Measurements from ENCODE around the gene PROSER2.

Gene PROSER2

DNA sequence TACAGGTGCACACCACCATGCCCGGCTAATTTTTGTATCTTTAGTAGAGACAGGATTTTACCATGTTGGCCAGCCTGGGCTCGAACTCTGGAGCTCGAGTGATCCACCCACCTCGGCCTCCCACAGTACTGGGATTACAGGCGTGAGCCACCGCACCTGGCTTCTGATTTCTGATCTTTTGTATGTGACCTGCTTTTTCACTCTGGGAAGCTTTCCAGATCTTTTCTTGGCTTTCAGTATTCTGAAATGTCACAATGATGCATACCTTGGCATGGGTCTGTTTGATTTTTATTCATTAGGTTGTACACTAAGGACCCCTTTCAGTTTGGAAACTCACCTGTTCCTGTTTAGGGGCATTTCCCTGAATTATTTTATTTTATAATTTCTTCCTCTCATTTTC, 41.6 kb downstream of the PROSER2 start:
- Histone ChIP-seq H3K27me3 (ENCODE audit: control insufficient read depth, low read length) (no peaks in the 10 kb centered on the region), H3K27ac (ENCODE audit: low read depth, low read length) (no peak overlapping the region)
- TF ChIP-seq EZH2phosphoT487 (IDR thresholded peaks at IDR 0.05; ENCODE audit: borderline replicate concordance, low read length) = no peak

GRCh38 chr10:11865561-11865960, 42.4 kb downstream of the PROSER2 start:
- TF ChIP-seq EZH2phosphoT487 (IDR thresholded peaks at IDR 0.05; ENCODE audit: borderline replicate concordance, low read length) = no peak
- TF ChIP-seq, protein P1, sequence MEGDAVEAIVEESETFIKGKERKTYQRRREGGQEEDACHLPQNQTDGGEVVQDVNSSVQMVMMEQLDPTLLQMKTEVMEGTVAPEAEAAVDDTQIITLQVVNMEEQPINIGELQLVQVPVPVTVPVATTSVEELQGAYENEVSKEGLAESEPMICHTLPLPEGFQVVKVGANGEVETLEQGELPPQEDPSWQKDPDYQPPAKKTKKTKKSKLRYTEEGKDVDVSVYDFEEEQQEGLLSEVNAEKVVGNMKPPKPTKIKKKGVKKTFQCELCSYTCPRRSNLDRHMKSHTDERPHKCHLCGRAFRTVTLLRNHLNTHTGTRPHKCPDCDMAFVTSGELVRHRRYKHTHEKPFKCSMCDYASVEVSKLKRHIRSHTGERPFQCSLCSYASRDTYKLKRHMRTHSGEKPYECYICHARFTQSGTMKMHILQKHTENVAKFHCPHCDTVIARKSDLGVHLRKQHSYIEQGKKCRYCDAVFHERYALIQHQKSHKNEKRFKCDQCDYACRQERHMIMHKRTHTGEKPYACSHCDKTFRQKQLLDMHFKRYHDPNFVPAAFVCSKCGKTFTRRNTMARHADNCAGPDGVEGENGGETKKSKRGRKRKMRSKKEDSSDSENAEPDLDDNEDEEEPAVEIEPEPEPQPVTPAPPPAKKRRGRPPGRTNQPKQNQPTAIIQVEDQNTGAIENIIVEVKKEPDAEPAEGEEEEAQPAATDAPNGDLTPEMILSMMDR (IDR thresholded peaks at IDR 0.05; ENCODE audit: low read depth, low read length, poor library complexity, severe bottlenecking) = no peak
- Histone ChIP-seq H3K4me2 (ENCODE audit: low read length) (no peak overlapping the region), H3K9me3 (ENCODE audit: control insufficient read depth, insufficient read depth, low read length) (no peaks in the 10 kb centered on the region), H3K27ac (ENCODE audit: low read depth, low read length) (no peak overlapping the region), H4K20me1 (ENCODE audit: control insufficient read depth, insufficient read depth, low read depth, low read length) (no peaks in the 10 kb centered on the region), H3K36me3 (ENCODE audit: control insufficient read depth, low read length) (no peaks in the 10 kb centered on the region), H3F3A (ENCODE audit: control insufficient read depth, insufficient read depth) (no peaks in the 10 kb centered on the region), H3K4me3 (ENCODE audit: low read length) (no peak overlapping the region), H3K27me3 (ENCODE audit: control insufficient read depth, low read length) (no peaks in the 10 kb centered on the region), H3K4me1 (ENCODE audit: control insufficient read depth, low read length) (peaks cover 12% of the 10 kb centered on the region), H3K79me2 (ENCODE audit: control insufficient read depth, low read length) (no peaks in the 10 kb centered on the region), H3K9me2 (replicated peaks; ENCODE audit: control insufficient read depth, low read length) (no peaks in the 10 kb centered on the region)

More for the DNA sequence above, 41.6 kb downstream of the PROSER2 start:
- H3K4me2 ChIP-seq (ENCODE audit: low read length) = no peak overlapping the region
- no peak overlapping the region for H3K4me3 ChIP-seq (ENCODE audit: low read length)
- H3K9me3 ChIP-seq (ENCODE audit: control insufficient read depth, insufficient read depth, low read length) = no peaks in the 10 kb centered on the region
- no peaks in the 10 kb centered on the region for H4K20me1 ChIP-seq (ENCODE audit: control insufficient read depth, insufficient read depth, low read depth, low read length)
- no peaks in the 10 kb centered on the region for H3K36me3 ChIP-seq (ENCODE audit: control insufficient read depth, low read length)
- no peaks in the 10 kb centered on the region for H3F3A ChIP-seq (ENCODE audit: control insufficient read depth, insufficient read depth)
- peaks cover 12% of the 10 kb centered on the region for H3K4me1 ChIP-seq (ENCODE audit: control insufficient read depth, low read length)
- no peaks in the 10 kb centered on the region for H3K79me2 ChIP-seq (ENCODE audit: control insufficient read depth, low read length)
- no peaks in the 10 kb centered on the region for H3K9me2 ChIP-seq (replicated peaks; ENCODE audit: control insufficient read depth, low read length)

- H3K36me3 ChIP-seq (ENCODE audit: control insufficient read depth, low read length) = no peaks in the 10 kb centered on the region
- no peaks in the 10 kb centered on the region for H3F3A ChIP-seq (ENCODE audit: control insufficient read depth, insufficient read depth)
- H3K27me3 ChIP-seq (ENCODE audit: control insufficient read depth, low read length) = peaks cover 6% of the 10 kb centered on the region
- no peaks in the 10 kb centered on the region for H3K79me2 ChIP-seq (ENCODE audit: control insufficient read depth, low read length)
- no peaks in the 10 kb centered on the region for H3K9me2 ChIP-seq (replicated peaks; ENCODE audit: control insufficient read depth, low read length)
- no peak overlapping the region for H3K4me2 ChIP-seq (ENCODE audit: low read length)
- TF ChIP-seq EZH2phosphoT487 (IDR thresholded peaks at IDR 0.05; ENCODE audit: borderline replicate concordance, low read length) = no peak
- TF ChIP-seq, protein P1 (IDR thresholded peaks at IDR 0.05; ENCODE audit: low read depth, low read length, poor library complexity, severe bottlenecking) = no peak
- H3K4me3 ChIP-seq (ENCODE audit: low read length) = no peak overlapping the region
- H3K27ac ChIP-seq (ENCODE audit: low read depth, low read length) = no peak overlapping the region
- H3K9me3 ChIP-seq (ENCODE audit: control insufficient read depth, insufficient read depth, low read length) = no peaks in the 10 kb centered on the region
- H3K4me1 ChIP-seq (ENCODE audit: control insufficient read depth, low read length) = peaks cover 14% of the 10 kb centered on the region
- no peaks in the 10 kb centered on the region for H4K20me1 ChIP-seq (ENCODE audit: control insufficient read depth, insufficient read depth, low read depth, low read length)
These were observed 43.2 kb downstream of the PROSER2 start for GRCh38 chr10:11866199-11866925.

DNA sequence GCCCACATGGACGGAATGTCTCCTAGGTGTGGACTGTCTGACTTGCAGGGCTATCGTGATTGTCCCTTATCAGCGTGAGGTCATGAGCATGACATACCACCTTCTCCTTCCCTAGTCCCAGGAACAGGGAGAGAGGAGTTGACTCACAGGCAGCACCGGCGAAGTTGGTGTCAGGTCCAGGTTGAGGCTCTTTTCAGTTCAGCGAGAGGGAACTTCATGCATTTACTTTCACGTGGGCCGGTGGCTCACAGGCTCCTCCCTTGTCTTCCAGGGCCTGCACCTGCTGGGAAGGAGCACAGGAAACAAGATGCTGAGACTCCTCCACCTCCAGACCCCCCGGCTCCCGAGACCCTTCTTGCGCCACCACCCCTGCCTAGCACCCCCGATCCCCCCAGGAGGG, 46.1 kb downstream of the PROSER2 start:
- Histone ChIP-seq H3K27me3 (ENCODE audit: control insufficient read depth, low read length) (peaks cover 11% of the 10 kb centered on the region), H3K79me2 (ENCODE audit: control insufficient read depth, low read length) (no peaks in the 10 kb centered on the region)

More for the DNA sequence above, 46.1 kb downstream of the PROSER2 start:
- Histone ChIP-seq H3K36me3 (ENCODE audit: control insufficient read depth, low read length) (no peaks in the 10 kb centered on the region), H3F3A (ENCODE audit: control insufficient read depth, insufficient read depth) (no peaks in the 10 kb centered on the region), H3K4me3 (ENCODE audit: low read length) (no peak overlapping the region), H3K9me3 (ENCODE audit: control insufficient read depth, insufficient read depth, low read length) (no peaks in the 10 kb centered on the region), H3K9me2 (replicated peaks; ENCODE audit: control insufficient read depth, low read length) (no peaks in the 10 kb centered on the region), H3K4me2 (ENCODE audit: low read length) (no peak overlapping the region), H3K4me1 (ENCODE audit: control insufficient read depth, low read length) (peaks cover 9% of the 10 kb centered on the region), H3K27ac (ENCODE audit: low read depth, low read length) (no peak overlapping the region), H4K20me1 (ENCODE audit: control insufficient read depth, insufficient read depth, low read depth, low read length) (no peaks in the 10 kb centered on the region)
- TF ChIP-seq, protein P1 (IDR thresholded peaks at IDR 0.05; ENCODE audit: low read depth, low read length, poor library complexity, severe bottlenecking) = no peak
- no peak for TF ChIP-seq EZH2phosphoT487 (IDR thresholded peaks at IDR 0.05; ENCODE audit: borderline replicate concordance, low read length)
